ENCODE results near the gene KCNH1.
A peak's percentile ranks its signal among the peaks of the same experiment; 100 is the strongest.

Gene KCNH1

GRCh38 chr1:211133836-211134669 is at the start of gene KCNH1:
Gene KCNH1 (minus strand): TSS chr1:211134148. CDS start chr1:211133945, 203 bp downstream.
- Histone ChIP-seq H3K36me3 (ENCODE audit: control insufficient read depth, insufficient read depth, low read length) (no peaks in the 10 kb centered on the region), H3K9ac (ENCODE audit: low read depth, low read length) (no peak within 1 kb of the TSS), H3K4me3 (ENCODE audit: low read depth, low read length) (peak within 1 kb of the TSS; percentile 66)

GRCh38 chr1:211182746-211183145 is 48.8 kb upstream of the KCNH1 start:
- Histone ChIP-seq H3K9me3 (ENCODE audit: control insufficient read depth, insufficient read depth, low read length) (no peaks in the 10 kb centered on the region), H3K36me3 (ENCODE audit: control insufficient read depth, insufficient read depth, low read length) (no peaks in the 10 kb centered on the region), H3K4me1 (ENCODE audit: control insufficient read depth, insufficient read depth, low read length) (no peaks in the 10 kb centered on the region), H3K27me3 (ENCODE audit: control insufficient read depth, insufficient read depth, low read length) (no peaks in the 10 kb centered on the region), H3K9ac (ENCODE audit: low read depth, low read length) (no peak overlapping the region), H3K4me3 (ENCODE audit: low read depth, low read length) (no peak overlapping the region)

More at GRCh38 chr1:211133836-211134669, at the start of gene KCNH1:
- Histone ChIP-seq H3K9me3 (ENCODE audit: control insufficient read depth, insufficient read depth, low read length) (no peaks in the 10 kb centered on the region), H3K27me3 (ENCODE audit: control insufficient read depth, insufficient read depth, low read length) (peaks cover 25% of the 10 kb centered on the region), H3K4me1 (ENCODE audit: control insufficient read depth, insufficient read depth, low read length) (peaks cover 7% of the 10 kb centered on the region)

- no peaks in the 10 kb centered on the region for H3K9me3 ChIP-seq (ENCODE audit: control insufficient read depth, insufficient read depth, low read length)
- H3K27me3 ChIP-seq (ENCODE audit: control insufficient read depth, insufficient read depth, low read length): no peaks in the 10 kb centered on the region
- H3K36me3 ChIP-seq (ENCODE audit: control insufficient read depth, insufficient read depth, low read length): no peaks in the 10 kb centered on the region
- peaks cover 8% of the 10 kb centered on the region for H3K4me1 ChIP-seq (ENCODE audit: control insufficient read depth, insufficient read depth, low read length)
- H3K9ac ChIP-seq (ENCODE audit: low read depth, low read length): no peak overlapping the region
- no peak overlapping the region for H3K4me3 ChIP-seq (ENCODE audit: low read depth, low read length)
These were observed 40.4 kb upstream of the KCNH1 start for GRCh38 chr1:211174375-211174774.

GRCh38 chr1:211172657-211173056 is 38.7 kb upstream of the KCNH1 start:
- Histone ChIP-seq H3K9me3 (ENCODE audit: control insufficient read depth, insufficient read depth, low read length) (peaks cover 7% of the 10 kb centered on the region), H3K9ac (ENCODE audit: low read depth, low read length) (no peak overlapping the region), H3K4me1 (ENCODE audit: control insufficient read depth, insufficient read depth, low read length) (peaks cover 8% of the 10 kb centered on the region), H3K27me3 (ENCODE audit: control insufficient read depth, insufficient read depth, low read length) (no peaks in the 10 kb centered on the region), H3K4me3 (ENCODE audit: low read depth, low read length) (no peak overlapping the region), H3K36me3 (ENCODE audit: control insufficient read depth, insufficient read depth, low read length) (no peaks in the 10 kb centered on the region)

- Histone ChIP-seq H3K27me3 (ENCODE audit: control insufficient read depth, insufficient read depth, low read length) (no peaks in the 10 kb centered on the region), H3K9ac (ENCODE audit: low read depth, low read length) (no peak overlapping the region), H3K36me3 (ENCODE audit: control insufficient read depth, insufficient read depth, low read length) (no peaks in the 10 kb centered on the region)
These were observed 35.4 kb upstream of the KCNH1 start for GRCh38 chr1:211169353-211169752.

GRCh38 chr1:211158866-211159265 is 24.9 kb upstream of the KCNH1 start:
- Histone ChIP-seq H3K4me3 (ENCODE audit: low read depth, low read length) (no peak overlapping the region), H3K9me3 (ENCODE audit: control insufficient read depth, insufficient read depth, low read length) (no peaks in the 10 kb centered on the region), H3K27me3 (ENCODE audit: control insufficient read depth, insufficient read depth, low read length) (no peaks in the 10 kb centered on the region), H3K4me1 (ENCODE audit: control insufficient read depth, insufficient read depth, low read length) (no peaks in the 10 kb centered on the region), H3K36me3 (ENCODE audit: control insufficient read depth, insufficient read depth, low read length) (no peaks in the 10 kb centered on the region), H3K9ac (ENCODE audit: low read depth, low read length) (no peak overlapping the region)

More at GRCh38 chr1:211169353-211169752, 35.4 kb upstream of the KCNH1 start:
- Histone ChIP-seq H3K4me3 (ENCODE audit: low read depth, low read length) (no peak overlapping the region), H3K4me1 (ENCODE audit: control insufficient read depth, insufficient read depth, low read length) (no peaks in the 10 kb centered on the region), H3K9me3 (ENCODE audit: control insufficient read depth, insufficient read depth, low read length) (peaks cover 7% of the 10 kb centered on the region)

GRCh38 chr1:211155040-211155439 is 21.1 kb upstream of the KCNH1 start:
- Histone ChIP-seq H3K9me3 (ENCODE audit: control insufficient read depth, insufficient read depth, low read length) (no peaks in the 10 kb centered on the region), H3K27me3 (ENCODE audit: control insufficient read depth, insufficient read depth, low read length) (no peaks in the 10 kb centered on the region), H3K9ac (ENCODE audit: low read depth, low read length) (no peak overlapping the region), H3K4me3 (ENCODE audit: low read depth, low read length) (no peak overlapping the region), H3K36me3 (ENCODE audit: control insufficient read depth, insufficient read depth, low read length) (no peaks in the 10 kb centered on the region), H3K4me1 (ENCODE audit: control insufficient read depth, insufficient read depth, low read length) (no peaks in the 10 kb centered on the region)

- Histone ChIP-seq H3K9me3 (ENCODE audit: control insufficient read depth, insufficient read depth, low read length) (no peaks in the 10 kb centered on the region), H3K4me3 (ENCODE audit: low read depth, low read length) (no peak overlapping the region), H3K9ac (ENCODE audit: low read depth, low read length) (no peak overlapping the region), H3K27me3 (ENCODE audit: control insufficient read depth, insufficient read depth, low read length) (no peaks in the 10 kb centered on the region), H3K36me3 (ENCODE audit: control insufficient read depth, insufficient read depth, low read length) (no peaks in the 10 kb centered on the region), H3K4me1 (ENCODE audit: control insufficient read depth, insufficient read depth, low read length) (no peaks in the 10 kb centered on the region)
These were observed 20.0 kb upstream of the KCNH1 start for GRCh38 chr1:211153932-211154331.

GRCh38 chr1:211148366-211148765 is 14.4 kb upstream of the KCNH1 start:
- Histone ChIP-seq H3K4me1 (ENCODE audit: control insufficient read depth, insufficient read depth, low read length) (no peaks in the 10 kb centered on the region), H3K9me3 (ENCODE audit: control insufficient read depth, insufficient read depth, low read length) (no peaks in the 10 kb centered on the region), H3K9ac (ENCODE audit: low read depth, low read length) (no peak overlapping the region), H3K36me3 (ENCODE audit: control insufficient read depth, insufficient read depth, low read length) (no peaks in the 10 kb centered on the region), H3K27me3 (ENCODE audit: control insufficient read depth, insufficient read depth, low read length) (no peaks in the 10 kb centered on the region), H3K4me3 (ENCODE audit: low read depth, low read length) (no peak overlapping the region)

GRCh38 chr1:211145944-211146343 is 12.0 kb upstream of the KCNH1 start:
- Histone ChIP-seq H3K4me1 (ENCODE audit: control insufficient read depth, insufficient read depth, low read length) (no peaks in the 10 kb centered on the region), H3K27me3 (ENCODE audit: control insufficient read depth, insufficient read depth, low read length) (no peaks in the 10 kb centered on the region), H3K4me3 (ENCODE audit: low read depth, low read length) (no peak overlapping the region), H3K36me3 (ENCODE audit: control insufficient read depth, insufficient read depth, low read length) (no peaks in the 10 kb centered on the region), H3K9ac (ENCODE audit: low read depth, low read length) (no peak overlapping the region), H3K9me3 (ENCODE audit: control insufficient read depth, insufficient read depth, low read length) (no peaks in the 10 kb centered on the region)

GRCh38 chr1:211135342-211135950 is 1.5 kb upstream of the KCNH1 start:
- H3K4me1 ChIP-seq (ENCODE audit: control insufficient read depth, insufficient read depth, low read length): peaks cover 7% of the 10 kb centered on the region
- H3K9ac ChIP-seq (ENCODE audit: low read depth, low read length): no peak overlapping the region
- no peak overlapping the region for H3K4me3 ChIP-seq (ENCODE audit: low read depth, low read length)
- H3K9me3 ChIP-seq (ENCODE audit: control insufficient read depth, insufficient read depth, low read length): no peaks in the 10 kb centered on the region
- H3K27me3 ChIP-seq (ENCODE audit: control insufficient read depth, insufficient read depth, low read length): peaks cover 25% of the 10 kb centered on the region
- H3K36me3 ChIP-seq (ENCODE audit: control insufficient read depth, insufficient read depth, low read length): no peaks in the 10 kb centered on the region

- no peak overlapping the region for H3K9ac ChIP-seq (ENCODE audit: low read depth, low read length)
- peak overlapping the region; percentile 66 for H3K4me3 ChIP-seq (ENCODE audit: low read depth, low read length)
- H3K27me3 ChIP-seq (ENCODE audit: control insufficient read depth, insufficient read depth, low read length): peaks cover 25% of the 10 kb centered on the region
- peaks cover 7% of the 10 kb centered on the region for H3K4me1 ChIP-seq (ENCODE audit: control insufficient read depth, insufficient read depth, low read length)
- no peaks in the 10 kb centered on the region for H3K9me3 ChIP-seq (ENCODE audit: control insufficient read depth, insufficient read depth, low read length)
- H3K36me3 ChIP-seq (ENCODE audit: control insufficient read depth, insufficient read depth, low read length): no peaks in the 10 kb centered on the region
These were observed 534 bp downstream of the KCNH1 start for GRCh38 chr1:211133393-211133835.

Measured in iPS-15b (cell line).